RPMI8226 (cell line): ENCODE measurements around the gene AP2A1.

Experiments
- DNase-seq: peaks from one replicate; pipeline ENCODE4 v3.0.0-alpha.2; 2015

Gene AP2A1

DNA sequence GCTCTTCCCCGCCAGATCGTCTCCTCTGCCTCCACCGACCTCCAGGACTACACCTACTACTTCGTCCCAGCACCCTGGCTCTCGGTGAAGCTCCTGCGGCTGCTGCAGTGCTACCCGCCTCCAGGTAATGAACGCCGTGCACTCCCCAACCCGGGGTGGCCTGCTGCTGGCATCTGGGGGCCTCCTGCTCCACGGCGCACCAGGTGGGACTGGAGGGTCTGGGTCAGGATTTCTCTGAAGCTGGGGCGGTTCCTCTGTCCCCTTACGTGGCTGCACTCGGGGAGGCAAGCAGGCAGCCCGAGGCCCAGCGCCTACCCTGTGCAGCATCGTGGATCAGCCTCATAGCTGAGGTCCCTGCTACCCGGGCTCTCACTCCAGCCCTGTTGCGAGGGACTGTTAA is 28.8 kb downstream of the AP2A1 start:
- no peak for DNase-seq

DNA sequence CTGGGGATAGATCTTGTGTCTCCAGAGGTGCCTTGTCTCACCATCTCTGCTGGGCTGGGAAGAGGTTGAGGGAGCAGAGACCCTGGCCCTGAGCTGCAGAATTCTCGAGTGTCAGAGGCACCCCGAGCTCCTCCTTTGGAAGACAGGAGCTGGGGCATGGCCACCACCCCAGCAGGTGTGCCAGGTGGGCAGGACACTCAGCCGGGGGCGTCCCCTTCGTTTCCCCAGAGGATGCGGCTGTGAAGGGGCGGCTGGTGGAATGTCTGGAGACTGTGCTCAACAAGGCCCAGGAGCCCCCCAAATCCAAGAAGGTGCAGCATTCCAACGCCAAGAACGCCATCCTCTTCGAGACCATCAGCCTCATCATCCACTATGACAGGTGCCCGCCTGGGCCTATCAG is 31.8 kb downstream of the AP2A1 start:
- no peak for DNase-seq

GRCh38 chr19:49799271-49799797 is 32.5 kb downstream of the AP2A1 start:
- no peak for DNase-seq

DNA sequence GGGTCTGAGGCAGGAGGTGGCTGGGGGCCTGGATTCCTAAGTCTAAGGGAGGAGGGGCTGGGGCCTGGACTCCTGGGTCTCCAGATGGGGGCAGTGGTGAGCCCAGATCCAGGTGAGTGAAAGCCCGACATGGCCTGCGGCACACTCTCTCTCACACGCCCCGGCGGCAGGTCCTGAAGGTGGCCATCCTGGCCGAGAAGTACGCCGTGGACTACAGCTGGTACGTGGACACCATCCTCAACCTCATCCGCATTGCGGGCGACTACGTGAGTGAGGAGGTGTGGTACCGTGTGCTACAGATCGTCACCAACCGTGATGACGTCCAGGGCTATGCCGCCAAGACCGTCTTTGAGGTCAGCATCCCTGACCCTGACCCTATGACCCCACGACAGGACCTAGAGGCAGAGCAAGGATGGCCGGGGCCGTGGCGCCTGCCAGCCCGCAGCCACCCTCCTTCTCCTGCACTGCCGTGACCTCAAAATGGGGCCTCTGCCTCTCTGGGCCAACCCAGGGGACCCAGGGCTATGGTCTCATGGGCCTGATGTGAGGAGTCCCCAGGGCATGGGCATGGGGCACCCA is 33.1 kb downstream of the AP2A1 start:
- no peak for DNase-seq

- no peak for DNase-seq
Measured at GRCh38 chr19:49800771-49801170, 34.0 kb downstream of the AP2A1 start.

DNA sequence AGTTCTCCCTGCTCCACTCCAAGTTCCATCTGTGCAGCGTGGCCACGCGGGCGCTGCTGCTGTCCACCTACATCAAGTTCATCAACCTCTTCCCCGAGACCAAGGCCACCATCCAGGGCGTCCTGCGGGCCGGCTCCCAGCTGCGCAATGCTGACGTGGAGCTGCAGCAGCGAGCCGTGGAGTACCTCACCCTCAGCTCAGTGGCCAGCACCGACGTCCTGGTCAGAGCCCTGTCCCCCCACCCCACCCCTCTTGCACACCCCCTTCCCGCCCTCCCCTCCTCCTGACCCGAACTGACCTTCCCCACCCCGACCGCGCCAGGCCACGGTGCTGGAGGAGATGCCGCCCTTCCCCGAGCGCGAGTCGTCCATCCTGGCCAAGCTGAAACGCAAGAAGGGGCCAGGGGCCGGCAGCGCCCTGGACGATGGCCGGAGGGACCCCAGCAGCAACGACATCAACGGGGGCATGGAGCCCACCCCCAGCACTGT is 34.6 kb downstream of the AP2A1 start:
- no peak for DNase-seq

GRCh38 chr19:49801966-49802661 is 35.3 kb downstream of the AP2A1 start:
- no peak for DNase-seq

- DNase-seq: no peak
Measured at GRCh38 chr19:49802836-49803528, 36.2 kb downstream of the AP2A1 start.

DNA sequence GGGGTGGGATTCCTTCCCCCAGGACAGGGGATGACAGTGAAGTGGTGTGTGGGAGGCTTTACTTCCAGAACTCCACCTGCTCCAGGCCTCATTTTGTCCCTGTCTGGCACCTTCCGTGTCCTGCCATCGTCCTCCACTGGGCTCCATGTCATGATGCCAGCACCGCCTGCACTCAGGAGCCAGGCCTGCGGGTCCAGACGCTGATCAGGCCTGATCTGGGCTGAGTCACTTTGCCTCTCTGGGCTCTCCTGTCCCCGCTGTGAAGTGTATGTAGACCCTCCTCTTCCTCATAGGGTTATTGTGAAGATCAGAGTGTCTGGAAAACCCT is 36.7 kb downstream of the AP2A1 start:
- no peak for DNase-seq

- no peak for DNase-seq
Measured at GRCh38 chr19:49805822-49806619, 39.2 kb downstream of the AP2A1 start.

DNA sequence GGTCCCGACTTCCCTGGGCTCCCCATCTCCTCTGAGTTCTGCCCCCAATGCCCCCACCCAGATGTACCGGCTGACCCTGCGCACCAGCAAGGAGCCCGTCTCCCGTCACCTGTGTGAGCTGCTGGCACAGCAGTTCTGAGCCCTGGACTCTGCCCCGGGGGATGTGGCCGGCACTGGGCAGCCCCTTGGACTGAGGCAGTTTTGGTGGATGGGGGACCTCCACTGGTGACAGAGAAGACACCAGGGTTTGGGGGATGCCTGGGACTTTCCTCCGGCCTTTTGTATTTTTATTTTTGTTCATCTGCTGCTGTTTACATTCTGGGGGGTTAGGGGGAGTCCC is 39.8 kb downstream of the AP2A1 start:
- DNase-seq: no peak

- DNase-seq: no peak
Measured at GRCh38 chr19:49807058-49807903, 40.5 kb downstream of the AP2A1 start.

DNA sequence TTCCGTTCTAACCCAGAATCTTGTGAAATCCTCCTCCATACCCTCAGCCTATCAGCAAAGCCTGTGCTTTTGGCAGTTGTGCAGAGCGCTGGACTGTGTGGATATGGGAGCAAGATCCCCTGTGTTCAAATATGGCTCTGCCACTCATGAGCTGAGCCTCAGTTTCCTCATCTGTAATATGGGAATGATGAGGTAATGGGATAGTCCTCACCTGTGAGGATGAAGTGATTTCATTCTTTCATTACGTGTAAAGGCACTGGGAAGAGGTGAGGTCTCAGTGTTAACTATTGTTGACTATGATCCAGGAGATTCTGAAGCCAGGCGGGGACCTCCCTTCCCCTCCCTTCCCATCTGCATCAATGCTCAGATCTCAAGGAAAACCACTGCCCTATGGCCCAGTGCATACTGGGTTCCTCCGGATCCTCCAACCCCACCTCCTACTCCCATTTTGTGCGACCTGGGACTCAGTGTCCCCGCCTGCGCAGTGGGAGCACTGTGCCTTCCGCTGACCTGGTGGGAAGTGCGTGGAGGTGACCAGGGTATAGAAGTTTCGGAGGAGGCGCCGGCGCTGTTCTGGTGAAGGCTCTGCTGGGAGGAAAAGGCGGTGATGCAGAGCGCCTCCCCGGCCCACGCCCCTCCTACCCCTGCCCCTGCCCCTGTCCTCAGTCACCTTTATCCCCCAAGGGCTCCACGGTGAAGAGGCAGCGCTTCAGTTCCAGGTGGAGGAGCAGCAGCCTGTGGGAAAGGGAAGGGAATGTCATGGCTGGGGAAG is 41.3 kb downstream of the AP2A1 start:
- no peak for DNase-seq

DNA sequence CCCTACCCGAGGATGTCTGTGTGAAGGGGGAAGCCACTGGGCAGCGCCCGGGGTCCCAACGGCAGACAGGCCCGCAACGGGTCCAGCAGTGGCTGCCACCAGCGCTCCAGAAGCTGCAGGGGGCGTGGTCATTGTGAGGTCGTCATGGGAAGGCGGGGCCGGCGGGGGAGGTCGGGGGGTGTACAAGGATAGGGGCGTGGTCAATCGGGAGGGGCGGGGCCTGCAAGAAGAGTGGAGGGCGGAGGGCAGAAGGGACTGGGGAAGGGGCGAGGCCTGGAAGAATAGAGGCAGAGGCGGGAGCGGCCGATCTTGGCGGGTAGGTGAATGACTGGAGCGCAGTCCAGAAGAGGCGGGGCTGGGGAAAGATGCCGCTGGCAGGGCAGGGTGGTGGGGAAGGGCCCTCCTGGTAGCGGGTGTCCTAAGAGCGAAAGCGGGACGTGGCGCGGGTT is 41.9 kb downstream of the AP2A1 start:
- DNase-seq: peak; percentile 86

- peak; percentile 68 for DNase-seq
Measured at GRCh38 chr19:49809160-49809940, 42.5 kb downstream of the AP2A1 start.

DNA sequence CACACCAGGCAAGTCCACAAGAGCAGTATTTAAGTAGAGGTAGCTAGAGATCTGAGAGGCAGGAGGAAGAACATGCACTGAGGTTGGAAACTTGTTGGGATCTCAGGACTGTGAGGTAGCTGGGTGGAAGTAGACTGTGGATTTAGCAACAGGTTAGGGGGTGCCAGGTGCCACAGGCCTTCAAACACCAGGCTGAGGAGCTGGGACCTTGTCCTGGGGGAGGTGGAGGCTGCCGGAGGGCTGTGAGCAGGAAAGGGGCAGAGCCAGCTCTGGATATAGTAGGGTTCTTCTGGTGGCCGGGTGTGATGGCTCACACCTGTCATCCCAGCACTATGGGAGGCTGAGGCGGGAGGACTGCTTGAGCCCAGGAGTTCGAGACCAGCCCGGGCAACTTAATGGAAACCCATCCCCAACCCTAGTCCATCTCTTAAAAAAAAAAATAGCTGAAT is 43.2 kb downstream of the AP2A1 start:
- no peak for DNase-seq

- DNase-seq: no peak
Measured at GRCh38 chr19:49811328-49811727, 44.5 kb downstream of the AP2A1 start.

DNA sequence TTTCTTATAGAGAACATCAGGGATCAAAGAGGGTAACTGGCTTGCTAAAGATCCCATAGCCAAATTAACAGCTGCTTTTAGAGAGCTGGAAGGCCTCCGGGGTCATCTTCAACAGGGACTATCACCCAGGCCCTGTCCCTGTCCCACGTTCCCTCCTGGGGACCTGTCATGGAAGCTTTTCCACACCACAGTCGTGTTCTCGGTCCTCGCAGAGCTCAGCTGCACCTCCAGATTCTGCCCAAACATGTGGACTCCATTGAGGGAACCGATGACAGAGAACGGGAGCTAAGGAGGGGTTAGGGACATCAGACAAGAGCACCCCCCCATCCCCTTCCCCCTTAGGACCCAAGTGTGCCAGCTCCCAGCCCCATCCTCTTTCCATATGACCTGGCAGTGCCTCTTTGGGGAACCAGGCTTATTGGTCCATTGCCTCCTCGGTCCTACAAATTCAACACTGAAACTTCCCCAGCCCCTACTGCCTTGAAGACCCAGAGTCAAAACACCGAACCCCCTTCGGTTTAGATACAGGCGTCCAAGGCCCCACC is 45.7 kb downstream of the AP2A1 start:
- no peak for DNase-seq

GRCh38 chr19:49812997-49813861 is 46.4 kb downstream of the AP2A1 start, which contains the start of gene FUZ:
TSS of gene FUZ (minus strand) at chr19:49813292. CDS start at chr19:49813106, 186 bp downstream.
- DNase-seq: peak; percentile 97
